ENCODE data around the gene WDR75.
"Not testable (repeated sequence)": the region's sequence is repeated elsewhere in the genome, so short reads cannot be mapped to it uniquely, and the experiment has no call there.

The WDR75 gene

GRCh38 chr2:189411860-189412259 is 29.4 kb upstream of the WDR75 start:
- no peak overlapping the region for H3K4me3 ChIP-seq (ENCODE audit: insufficient read depth, low read depth, low read length)
- 57 to 89% methylated on average over 2 to 5 of the region's 5 CpGs for WGBS, 2 experiments

GRCh38 chr2:189412330-189412953 is 28.8 kb upstream of the WDR75 start:
- Histone ChIP-seq H3K9me3 (ENCODE audit: control insufficient read depth, low read length) (no peaks in the 10 kb centered on the region), H3K36me3 (ENCODE audit: control insufficient read depth, insufficient read depth, low read length) (no peaks in the 10 kb centered on the region), H3K4me3 (ENCODE audit: insufficient read depth, low read depth, low read length) (no peak overlapping the region), H3K27me3 (ENCODE audit: control insufficient read depth, insufficient read depth, low read length, poor library complexity, severe bottlenecking) (no peaks in the 10 kb centered on the region), H3K4me1 (ENCODE audit: control insufficient read depth, insufficient read depth, low read length) (no peaks in the 10 kb centered on the region), H3K27ac (ENCODE audit: insufficient read depth, low read depth, low read length, poor library complexity, severe bottlenecking) (no peak overlapping the region)
- 73 to 77% methylated on average over 4 of the region's 4 CpGs for WGBS, 2 experiments

More at GRCh38 chr2:189411860-189412259, 29.4 kb upstream of the WDR75 start:
- H3K27ac ChIP-seq (ENCODE audit: insufficient read depth, low read depth, low read length, poor library complexity, severe bottlenecking) = no peak overlapping the region
- no peaks in the 10 kb centered on the region for H3K27me3 ChIP-seq (ENCODE audit: control insufficient read depth, insufficient read depth, low read length, poor library complexity, severe bottlenecking)
- H3K4me1 ChIP-seq (ENCODE audit: control insufficient read depth, insufficient read depth, low read length) = no peaks in the 10 kb centered on the region
- no peaks in the 10 kb centered on the region for H3K9me3 ChIP-seq (ENCODE audit: control insufficient read depth, low read length)
- no peaks in the 10 kb centered on the region for H3K36me3 ChIP-seq (ENCODE audit: control insufficient read depth, insufficient read depth, low read length)

DNA sequence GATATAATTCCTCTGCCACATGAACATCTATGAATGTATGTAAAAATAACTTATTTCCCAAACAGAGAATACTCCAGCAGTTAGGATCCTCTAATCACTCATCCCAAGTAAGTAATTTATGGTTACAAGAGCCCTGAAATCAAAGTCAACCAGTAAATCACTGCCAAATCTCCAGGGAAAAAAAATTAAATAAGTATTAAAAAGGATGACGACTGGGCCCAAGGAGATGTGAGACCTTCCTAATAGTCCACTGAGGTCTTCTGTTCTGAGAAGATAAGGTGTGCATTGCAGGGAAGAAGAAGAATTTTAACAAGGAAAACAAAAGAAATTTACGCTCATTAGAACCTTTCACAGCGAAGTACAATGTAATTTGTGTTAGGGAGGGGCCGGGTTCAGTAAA is 28.0 kb upstream of the WDR75 start:
- WGBS, 2 experiments = 92 to 96% methylated on average over 4 of the region's 4 CpGs
- H3K4me1 ChIP-seq (ENCODE audit: control insufficient read depth, insufficient read depth, low read length) = no peaks in the 10 kb centered on the region
- H3K27ac ChIP-seq (ENCODE audit: insufficient read depth, low read depth, low read length, poor library complexity, severe bottlenecking) = no peak overlapping the region

GRCh38 chr2:189421644-189422043 is 19.6 kb upstream of the WDR75 start:
- Histone ChIP-seq H3K9me3 (ENCODE audit: control insufficient read depth, low read length) (no peaks in the 10 kb centered on the region), H3K4me1 (ENCODE audit: control insufficient read depth, insufficient read depth, low read length) (no peaks in the 10 kb centered on the region), H3K27ac (ENCODE audit: insufficient read depth, low read depth, low read length, poor library complexity, severe bottlenecking) (no peak overlapping the region), H3K36me3 (ENCODE audit: control insufficient read depth, insufficient read depth, low read length) (no peaks in the 10 kb centered on the region), H3K27me3 (ENCODE audit: control insufficient read depth, insufficient read depth, low read length, poor library complexity, severe bottlenecking) (no peaks in the 10 kb centered on the region), H3K4me3 (ENCODE audit: insufficient read depth, low read depth, low read length) (no peak overlapping the region)
- 91 to 95% methylated on average over 1 of the region's 1 CpG for WGBS, 2 experiments

More for the DNA sequence above, 28.0 kb upstream of the WDR75 start:
- H3K4me3 ChIP-seq (ENCODE audit: insufficient read depth, low read depth, low read length) = no peak overlapping the region
- H3K36me3 ChIP-seq (ENCODE audit: control insufficient read depth, insufficient read depth, low read length) = no peaks in the 10 kb centered on the region
- H3K9me3 ChIP-seq (ENCODE audit: control insufficient read depth, low read length) = no peaks in the 10 kb centered on the region
- no peaks in the 10 kb centered on the region for H3K27me3 ChIP-seq (ENCODE audit: control insufficient read depth, insufficient read depth, low read length, poor library complexity, severe bottlenecking)

- Histone ChIP-seq H3K27ac (ENCODE audit: insufficient read depth, low read depth, low read length, poor library complexity, severe bottlenecking) (no peak overlapping the region), H3K4me1 (ENCODE audit: control insufficient read depth, insufficient read depth, low read length) (no peaks in the 10 kb centered on the region), H3K4me3 (ENCODE audit: insufficient read depth, low read depth, low read length) (no peak overlapping the region), H3K27me3 (ENCODE audit: control insufficient read depth, insufficient read depth, low read length, poor library complexity, severe bottlenecking) (no peaks in the 10 kb centered on the region), H3K9me3 (ENCODE audit: control insufficient read depth, low read length) (no peaks in the 10 kb centered on the region), H3K36me3 (ENCODE audit: control insufficient read depth, insufficient read depth, low read length) (no peaks in the 10 kb centered on the region)
- WGBS, 2 experiments = 100% methylated on average over 1 of the region's 2 CpGs; no CpG with 5 or more reads in 1 of the 2 experiments
Observed at GRCh38 chr2:189424961-189425360, 16.3 kb upstream of the WDR75 start.

DNA sequence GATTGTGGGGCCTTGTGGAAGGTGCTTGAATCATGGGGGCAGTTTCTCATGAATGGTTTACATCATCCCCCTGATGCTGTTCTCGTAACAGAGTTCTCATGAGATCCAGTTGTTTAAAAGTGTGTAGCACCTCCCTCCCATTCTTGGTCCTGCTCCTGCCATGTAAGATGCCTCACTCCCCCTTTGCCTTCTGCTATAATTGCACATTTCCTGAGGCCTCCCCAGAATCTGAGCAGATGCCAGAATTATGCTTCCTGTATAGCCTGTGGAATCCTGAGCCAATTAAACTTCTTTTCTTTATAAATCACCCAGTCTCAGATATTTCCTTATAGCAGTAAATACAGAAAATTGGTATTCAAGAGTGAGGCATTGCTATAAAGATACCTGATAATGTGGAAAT is 15.6 kb upstream of the WDR75 start:
- H3K4me1 ChIP-seq (ENCODE audit: control insufficient read depth, insufficient read depth, low read length) = no peaks in the 10 kb centered on the region
- H3K27me3 ChIP-seq (ENCODE audit: control insufficient read depth, insufficient read depth, low read length, poor library complexity, severe bottlenecking) = no peaks in the 10 kb centered on the region
- H3K9me3 ChIP-seq (ENCODE audit: control insufficient read depth, low read length) = no peaks in the 10 kb centered on the region
- H3K4me3 ChIP-seq (ENCODE audit: insufficient read depth, low read depth, low read length) = no peak overlapping the region
- H3K36me3 ChIP-seq (ENCODE audit: control insufficient read depth, insufficient read depth, low read length) = no peaks in the 10 kb centered on the region
- H3K27ac ChIP-seq (ENCODE audit: insufficient read depth, low read depth, low read length, poor library complexity, severe bottlenecking) = no peak overlapping the region
- 88 to 93% methylated on average over 1 of the region's 1 CpG for WGBS, 2 experiments

DNA sequence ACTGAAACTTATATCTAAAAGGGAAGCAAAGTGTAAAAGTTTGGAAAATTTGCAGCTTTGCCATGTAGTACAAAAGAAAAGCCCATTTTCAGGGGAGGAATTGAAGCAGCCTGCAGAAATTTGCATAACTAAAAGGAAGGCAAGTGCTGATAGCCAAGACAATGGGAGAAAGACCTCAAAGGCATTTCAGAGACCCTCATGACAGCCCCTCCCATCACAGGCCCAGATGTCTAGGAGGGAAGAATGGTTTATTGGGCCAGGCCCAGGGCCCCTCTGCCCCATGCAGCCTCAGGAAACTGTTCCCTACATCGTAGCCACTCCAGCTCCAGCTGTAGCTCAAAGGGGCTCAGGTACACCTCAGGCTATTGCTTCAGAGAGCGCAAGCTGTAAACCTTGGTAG is 14.4 kb upstream of the WDR75 start:
- Histone ChIP-seq H3K9me3 (ENCODE audit: control insufficient read depth, low read length) (no peaks in the 10 kb centered on the region), H3K36me3 (ENCODE audit: control insufficient read depth, insufficient read depth, low read length) (no peaks in the 10 kb centered on the region), H3K4me3 (ENCODE audit: insufficient read depth, low read depth, low read length) (no peak overlapping the region), H3K4me1 (ENCODE audit: control insufficient read depth, insufficient read depth, low read length) (no peaks in the 10 kb centered on the region), H3K27me3 (ENCODE audit: control insufficient read depth, insufficient read depth, low read length, poor library complexity, severe bottlenecking) (no peaks in the 10 kb centered on the region), H3K27ac (ENCODE audit: insufficient read depth, low read depth, low read length, poor library complexity, severe bottlenecking) (no peak overlapping the region)
- WGBS, 2 experiments = 88% methylated on average over 2 of the region's 2 CpGs

DNA sequence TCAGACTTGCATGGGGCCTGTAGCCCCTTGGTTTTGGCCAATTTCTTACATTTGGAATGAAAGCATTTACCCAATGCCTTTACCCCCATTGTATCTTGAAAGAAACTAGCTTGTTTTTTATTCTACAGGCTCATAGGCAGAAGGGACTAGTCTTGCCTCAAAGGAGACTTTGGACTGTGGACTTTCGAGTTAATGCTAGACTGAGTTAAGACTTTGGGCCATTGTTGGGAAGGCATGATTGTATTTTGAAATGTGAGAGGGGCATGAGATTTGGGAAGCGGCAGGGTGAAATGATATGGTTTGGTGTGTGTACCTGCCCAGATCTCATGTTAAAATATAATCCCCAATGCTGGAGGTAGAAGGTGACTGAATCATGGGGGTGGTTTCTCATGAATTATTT is 13.4 kb upstream of the WDR75 start:
- H3K36me3 ChIP-seq (ENCODE audit: control insufficient read depth, insufficient read depth, low read length) = no peaks in the 10 kb centered on the region
- no peak overlapping the region for H3K4me3 ChIP-seq (ENCODE audit: insufficient read depth, low read depth, low read length)
- no peak overlapping the region for H3K27ac ChIP-seq (ENCODE audit: insufficient read depth, low read depth, low read length, poor library complexity, severe bottlenecking)
- H3K4me1 ChIP-seq (ENCODE audit: control insufficient read depth, insufficient read depth, low read length) = no peaks in the 10 kb centered on the region
- H3K9me3 ChIP-seq (ENCODE audit: control insufficient read depth, low read length) = no peaks in the 10 kb centered on the region
- no peaks in the 10 kb centered on the region for H3K27me3 ChIP-seq (ENCODE audit: control insufficient read depth, insufficient read depth, low read length, poor library complexity, severe bottlenecking)
- WGBS, 2 experiments = 89 to 95% methylated on average over 2 of the region's 2 CpGs

GRCh38 chr2:189430448-189430847 is 10.8 kb upstream of the WDR75 start:
- H3K36me3 ChIP-seq (ENCODE audit: control insufficient read depth, insufficient read depth, low read length); H3K9me3 ChIP-seq (ENCODE audit: control insufficient read depth, low read length); H3K27ac ChIP-seq (ENCODE audit: insufficient read depth, low read depth, low read length, poor library complexity, severe bottlenecking); H3K4me3 ChIP-seq (ENCODE audit: insufficient read depth, low read depth, low read length); H3K4me1 ChIP-seq (ENCODE audit: control insufficient read depth, insufficient read depth, low read length); H3K27me3 ChIP-seq (ENCODE audit: control insufficient read depth, insufficient read depth, low read length, poor library complexity, severe bottlenecking): not testable (repeated sequence)
- 67 to 68% methylated on average over 2 of the region's 2 CpGs for WGBS, 2 experiments

DNA sequence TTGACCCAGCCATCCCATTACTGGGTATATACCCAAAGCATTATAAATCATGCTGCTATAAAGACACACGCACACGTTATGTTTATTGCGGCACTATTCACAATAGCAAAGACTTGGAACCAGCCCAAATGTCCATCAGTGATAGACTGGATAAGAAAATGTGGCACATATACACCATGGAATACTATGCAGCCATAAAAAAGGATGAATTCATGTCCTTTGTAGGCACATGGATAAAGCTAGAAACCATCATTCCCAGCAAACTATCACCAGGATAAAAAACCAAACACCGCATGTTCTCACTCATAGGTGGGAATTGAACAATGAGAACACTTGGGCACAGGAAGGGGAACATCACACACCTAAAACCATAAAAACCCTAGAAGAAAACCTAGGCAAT is 5.5 kb upstream of the WDR75 start:
- WGBS, 2 experiments = 86 to 88% methylated on average over 3 to 4 of the region's 4 CpGs
- not testable (repeated sequence) for H3K27ac ChIP-seq (ENCODE audit: insufficient read depth, low read depth, low read length, poor library complexity, severe bottlenecking); H3K27me3 ChIP-seq (ENCODE audit: control insufficient read depth, insufficient read depth, low read length, poor library complexity, severe bottlenecking); H3K4me3 ChIP-seq (ENCODE audit: insufficient read depth, low read depth, low read length); H3K4me1 ChIP-seq (ENCODE audit: control insufficient read depth, insufficient read depth, low read length); H3K36me3 ChIP-seq (ENCODE audit: control insufficient read depth, insufficient read depth, low read length); H3K9me3 ChIP-seq (ENCODE audit: control insufficient read depth, low read length)

GRCh38 chr2:189437926-189438325 is 3.3 kb upstream of the WDR75 start:
- H3K4me1 ChIP-seq (ENCODE audit: control insufficient read depth, insufficient read depth, low read length) = peaks cover 5% of the 10 kb centered on the region
- no peaks in the 10 kb centered on the region for H3K36me3 ChIP-seq (ENCODE audit: control insufficient read depth, insufficient read depth, low read length)
- WGBS, 2 experiments = 88% methylated on average over 1 of the region's 1 CpG; no CpG with 5 or more reads in 1 of the 2 experiments
- H3K27me3 ChIP-seq (ENCODE audit: control insufficient read depth, insufficient read depth, low read length, poor library complexity, severe bottlenecking) = no peaks in the 10 kb centered on the region
- H3K27ac ChIP-seq (ENCODE audit: insufficient read depth, low read depth, low read length, poor library complexity, severe bottlenecking) = no peak overlapping the region
- no peak overlapping the region for H3K4me3 ChIP-seq (ENCODE audit: insufficient read depth, low read depth, low read length)
- H3K9me3 ChIP-seq (ENCODE audit: control insufficient read depth, low read length) = no peaks in the 10 kb centered on the region
